ENCODE data around the gene PBX3. TPM values are rescaled to one million over a fixed set of nuclear protein-coding genes. Genes with fewer than 3 reads are reported as not detected.

Gene PBX3
- total RNA-seq, 4 donors from 2014 or later, result 7.7 to 83.3 (median 12.1) TPM

DNA sequence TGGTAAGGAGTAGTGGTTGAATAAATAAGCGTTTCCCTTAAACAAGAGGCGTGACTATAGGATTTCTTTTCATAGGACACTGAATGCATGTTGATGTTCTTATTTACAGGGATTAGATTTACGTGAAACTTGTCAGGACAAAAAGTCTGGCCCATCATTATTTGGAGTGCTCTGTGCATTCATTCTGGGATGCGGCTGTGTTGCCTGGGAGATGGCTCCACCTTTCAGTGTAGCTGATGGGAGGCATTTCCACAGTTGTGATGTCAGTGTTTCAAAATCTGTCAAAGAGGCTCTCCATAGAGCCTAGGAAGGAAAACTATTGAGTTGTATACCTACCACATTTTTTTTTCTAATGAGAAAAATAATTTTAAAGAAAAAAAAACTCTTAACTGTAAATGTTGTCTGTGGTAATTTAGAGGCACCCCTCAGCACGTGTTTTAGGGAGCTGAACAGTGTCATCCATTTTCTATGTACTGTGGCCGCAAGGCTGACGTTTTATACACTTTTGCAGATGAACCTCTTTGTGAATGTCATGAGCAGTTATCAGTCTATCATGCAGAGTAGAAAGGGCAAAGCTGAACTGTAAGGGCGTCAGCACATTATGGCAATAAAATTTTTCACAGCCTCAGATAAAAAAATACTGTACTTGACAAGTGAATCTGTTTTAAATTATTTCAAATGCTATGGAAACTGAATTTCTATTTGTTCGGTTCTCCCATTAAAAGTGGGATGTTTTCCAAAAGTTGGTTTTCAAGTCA lies 202.7 kb downstream of the PBX3 start:
- Histone ChIP-seq H3K4me3 (no peak overlapping the region), H3K27me3 (no peaks in the 10 kb centered on the region), H3K36me3 (no peaks in the 10 kb centered on the region), H3K4me1 (no peaks in the 10 kb centered on the region), H3K9me3 (no peaks in the 10 kb centered on the region), H3K27ac (no peak overlapping the region)
- TF ChIP-seq POLR2A (IDR thresholded peaks at IDR 0.05), result no peak
- TF ChIP-seq, protein P1, sequence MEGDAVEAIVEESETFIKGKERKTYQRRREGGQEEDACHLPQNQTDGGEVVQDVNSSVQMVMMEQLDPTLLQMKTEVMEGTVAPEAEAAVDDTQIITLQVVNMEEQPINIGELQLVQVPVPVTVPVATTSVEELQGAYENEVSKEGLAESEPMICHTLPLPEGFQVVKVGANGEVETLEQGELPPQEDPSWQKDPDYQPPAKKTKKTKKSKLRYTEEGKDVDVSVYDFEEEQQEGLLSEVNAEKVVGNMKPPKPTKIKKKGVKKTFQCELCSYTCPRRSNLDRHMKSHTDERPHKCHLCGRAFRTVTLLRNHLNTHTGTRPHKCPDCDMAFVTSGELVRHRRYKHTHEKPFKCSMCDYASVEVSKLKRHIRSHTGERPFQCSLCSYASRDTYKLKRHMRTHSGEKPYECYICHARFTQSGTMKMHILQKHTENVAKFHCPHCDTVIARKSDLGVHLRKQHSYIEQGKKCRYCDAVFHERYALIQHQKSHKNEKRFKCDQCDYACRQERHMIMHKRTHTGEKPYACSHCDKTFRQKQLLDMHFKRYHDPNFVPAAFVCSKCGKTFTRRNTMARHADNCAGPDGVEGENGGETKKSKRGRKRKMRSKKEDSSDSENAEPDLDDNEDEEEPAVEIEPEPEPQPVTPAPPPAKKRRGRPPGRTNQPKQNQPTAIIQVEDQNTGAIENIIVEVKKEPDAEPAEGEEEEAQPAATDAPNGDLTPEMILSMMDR (IDR thresholded peaks at IDR 0.05), result no peak
- DNase-seq, result no peak

- Histone ChIP-seq H3K9me3 (no peaks in the 10 kb centered on the region), H3K36me3 (no peaks in the 10 kb centered on the region), H3K4me3 (no peak overlapping the region), H3K4me1 (no peaks in the 10 kb centered on the region), H3K27ac (no peak overlapping the region), H3K27me3 (no peaks in the 10 kb centered on the region)
- DNase-seq, result no peak
- no peak for TF ChIP-seq POLR2A (IDR thresholded peaks at IDR 0.05)
- TF ChIP-seq, protein P1 (IDR thresholded peaks at IDR 0.05), result no peak
Measured at GRCh38 chr9:125950880-125951471, 203.8 kb downstream of the PBX3 start.

- TF ChIP-seq, protein P1 (IDR thresholded peaks at IDR 0.05), result no peak
- TF ChIP-seq POLR2A (IDR thresholded peaks at IDR 0.05), result no peak
- H3K27ac ChIP-seq, result no peak overlapping the region
- H3K9me3 ChIP-seq, result no peaks in the 10 kb centered on the region
- no peak for DNase-seq
- no peaks in the 10 kb centered on the region for H3K27me3 ChIP-seq
- H3K4me3 ChIP-seq, result no peak overlapping the region
- no peaks in the 10 kb centered on the region for H3K36me3 ChIP-seq
- no peaks in the 10 kb centered on the region for H3K4me1 ChIP-seq
Measured at GRCh38 chr9:125953314-125954019, 206.3 kb downstream of the PBX3 start.

DNA sequence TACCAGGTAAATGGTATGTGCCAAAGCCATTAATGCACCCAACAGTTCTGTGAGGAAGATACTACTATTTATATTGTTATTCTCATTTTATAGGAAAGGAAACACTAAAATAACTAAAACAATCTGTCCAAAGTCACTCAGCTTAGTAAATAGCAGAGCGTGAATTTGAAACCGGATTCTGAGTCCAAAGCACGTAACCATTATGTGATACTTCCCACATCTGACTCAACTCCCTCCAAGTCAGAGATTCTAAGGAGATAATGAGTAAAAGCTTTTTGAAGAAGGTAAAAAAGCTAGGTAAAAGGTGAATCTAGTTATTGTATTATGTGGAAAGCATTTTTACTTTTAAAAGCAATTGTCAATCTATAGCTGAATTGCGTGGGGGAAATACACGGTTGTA lies 208.9 kb downstream of the PBX3 start:
- Histone ChIP-seq H3K4me1 (no peaks in the 10 kb centered on the region), H3K9me3 (no peaks in the 10 kb centered on the region), H3K27ac (no peak overlapping the region), H3K27me3 (no peaks in the 10 kb centered on the region), H3K36me3 (peaks cover 0 to 2% (median 0%) of the 10 kb centered on the region in 3 donors), H3K4me3 (no peak overlapping the region)
- DNase-seq, result no peak
- TF ChIP-seq POLR2A (IDR thresholded peaks at IDR 0.05), result no peak
- TF ChIP-seq, protein P1 (IDR thresholded peaks at IDR 0.05), result no peak

DNA sequence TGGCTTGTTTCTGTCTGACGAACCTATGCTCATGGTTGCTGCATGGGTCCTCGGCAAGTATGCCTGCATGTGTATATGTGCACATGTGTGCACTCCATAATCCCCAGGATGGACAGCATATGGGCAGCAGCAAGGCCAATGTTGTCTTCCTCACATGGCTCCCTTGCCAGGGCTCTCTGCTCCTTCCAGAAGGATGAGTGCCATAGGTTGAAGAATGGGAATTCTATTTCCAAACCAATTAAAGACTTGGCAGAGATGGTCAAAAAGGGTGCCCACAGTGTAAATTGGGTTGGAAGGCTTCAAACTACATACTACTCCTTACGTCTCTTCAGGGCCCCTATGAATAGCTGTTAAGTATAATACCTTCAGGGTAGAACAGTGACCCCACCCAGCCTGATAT lies 212.1 kb downstream of the PBX3 start:
- Histone ChIP-seq H3K4me3 (no peak overlapping the region), H3K4me1 (no peaks in the 10 kb centered on the region), H3K27me3 (no peaks in the 10 kb centered on the region), H3K9me3 (no peaks in the 10 kb centered on the region), H3K36me3 (peaks cover 0 to 3% (median 0%) of the 10 kb centered on the region in 3 donors), H3K27ac (no peak overlapping the region)
- DNase-seq, result no peak
- TF ChIP-seq POLR2A (IDR thresholded peaks at IDR 0.05), result no peak
- TF ChIP-seq, protein P1 (IDR thresholded peaks at IDR 0.05), result no peak
